Naive B cell (primary cell): ENCODE results near the gene DHRS3. TPM values are rescaled to one million over a fixed set of nuclear protein-coding genes. Genes with fewer than 3 reads are reported as not detected.

Experiments
- ATAC-seq, 2 donors: fragments of 150-1000 bp; cut with Tn5 transposase; 2 replicates each; pipeline ENCODE4 v1.10.0; 2021; ENCODE audit warnings: low read depth in 2 of 2, mild to moderate bottlenecking in 2 of 2, moderate library complexity in 2 of 2
- DNase-seq: peaks from one replicate; pipeline ENCODE4 v3.0.0; 2022
- H3K27ac Mint-ChIP-seq, 6 donors: one replicate each; pipeline ENCODE4 v1.8.0; 2020 to 2022; ENCODE audit warnings: mild to moderate bottlenecking in 6 of 6, mixed read lengths in 6 of 6, moderate library complexity in 5 of 6, inconsistent platforms in 2 of 6
- H3K27me3 Mint-ChIP-seq, 3 donors: one replicate each; pipeline ENCODE4 v1.8.0; 2021 to 2022; ENCODE audit warnings: mixed read lengths in 3 of 3, mild to moderate bottlenecking in 1 of 3
- H3K36me3 Mint-ChIP-seq, 2 donors: one replicate each; pipeline ENCODE4 v1.8.0; 2020 to 2022; ENCODE audit warnings: mixed read lengths in 2 of 2, inconsistent platforms in 1 of 2, mild to moderate bottlenecking in 1 of 2
- H3K4me1 Mint-ChIP-seq, 3 donors: one replicate each; pipeline ENCODE4 v1.8.0; 2020 to 2022; ENCODE audit warnings: mixed read lengths in 3 of 3, inconsistent platforms in 1 of 3, mild to moderate bottlenecking in 1 of 3, moderate library complexity in 1 of 3
- H3K4me3 Mint-ChIP-seq, 8 donors: one replicate each; pipeline ENCODE4 v1.8.0; 2020 to 2022; ENCODE audit warnings: mild to moderate bottlenecking in 8 of 8, mixed read lengths in 8 of 8, moderate library complexity in 8 of 8, inconsistent platforms in 2 of 8
- H3K9me3 Mint-ChIP-seq, 7 donors: one replicate each; pipeline ENCODE4 v1.8.0; 2020 to 2022; ENCODE audit warnings: mixed read lengths in 7 of 7, mild to moderate bottlenecking in 5 of 7, inconsistent platforms in 2 of 7, moderate library complexity in 1 of 7
- polyA plus RNA-seq, 6 donors: library from polyadenylated mRNA; unstranded; fragments of 300-500 nt; fragmentation: Illumina TruSeq; gene quantifications; one replicate each; pipeline ENCODE4 v1.2.3, GENCODE V29; 2021; ENCODE audit warnings: low read depth in 6 of 6

The DHRS3 gene
- polyA plus RNA-seq, 6 donors from 2014 or later: 0.21 to 1.9 (median 0.47) TPM; not detected in 1

- peak overlapping the region in 1 of 6 donors; percentile 57 for H3K27ac Mint-ChIP-seq
- ATAC-seq (no peak), DNase-seq (no peak)
- peaks cover 0 to 4% (median 0%) of the 10 kb centered on the region in 3 donors for H3K27me3 Mint-ChIP-seq
- peaks cover 0 to 10% (median 0%) of the 10 kb centered on the region in 7 donors for H3K9me3 Mint-ChIP-seq
- peaks cover 0 to 11% of the 10 kb centered on the region in 2 donors for H3K36me3 Mint-ChIP-seq
- H3K4me1 Mint-ChIP-seq: peaks cover 0 to under 1% (median 0%) of the 10 kb centered on the region in 3 donors
- no peak overlapping the region for H3K4me3 Mint-ChIP-seq
Observed at GRCh38 chr1:12519693-12520364, 98.2 kb downstream of the DHRS3 start.

DNA sequence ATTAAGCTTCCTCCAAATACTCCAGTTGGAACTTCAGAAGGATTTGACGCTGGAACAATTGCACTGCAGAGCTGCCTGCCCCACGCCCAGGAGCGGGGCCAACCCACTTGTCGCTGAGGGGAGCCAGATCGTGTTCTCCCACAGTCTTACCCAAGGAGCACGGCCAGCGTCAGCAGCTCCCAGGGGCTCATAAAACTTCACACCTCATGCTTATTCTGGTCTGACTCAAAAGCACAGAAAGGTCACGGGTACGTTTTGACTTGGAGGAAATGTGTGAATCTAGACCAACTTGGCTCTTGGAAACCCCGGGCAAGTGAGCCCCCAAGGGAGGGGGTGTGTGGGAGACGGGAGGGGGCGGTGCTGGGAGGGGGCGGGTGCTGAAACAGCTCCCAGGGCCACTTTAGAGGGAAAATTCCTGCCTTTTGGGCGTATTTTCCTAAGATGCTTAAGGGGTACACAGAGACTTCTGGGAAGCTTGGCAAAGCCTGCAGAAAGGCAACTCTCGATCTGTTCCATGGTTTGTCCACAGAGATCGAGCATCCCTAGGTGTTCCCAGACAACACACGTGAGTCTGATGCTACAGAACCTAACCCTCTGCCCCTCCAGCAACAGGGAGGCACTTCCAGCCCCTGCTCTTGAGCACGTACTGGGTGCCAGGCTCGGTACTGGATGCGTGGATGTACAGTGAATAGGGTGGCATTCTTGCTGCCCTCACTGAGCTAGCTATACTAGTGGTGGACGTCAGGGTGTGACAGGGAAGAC is 98.9 kb downstream of the DHRS3 start:
- no peak for DNase-seq
- no peak for ATAC-seq
- H3K4me3 Mint-ChIP-seq: no peak overlapping the region

More for the DNA sequence above, 98.9 kb downstream of the DHRS3 start:
- Mint-ChIP-seq H3K36me3 (peaks cover 0 to 8% of the 10 kb centered on the region in 2 donors), H3K9me3 (peaks cover 0 to 7% (median 0%) of the 10 kb centered on the region in 7 donors), H3K27me3 (peaks cover 0 to 4% (median 0%) of the 10 kb centered on the region in 3 donors), H3K27ac (peak overlapping the region in 1 of 6 donors; percentile 9), H3K4me1 (peaks cover 0 to 7% (median 0%) of the 10 kb centered on the region in 3 donors)

Other genes with a start within 250 kb of the DHRS3 start
- not detected for gene AADACL4, start 25.9 kb upstream of the DHRS3 start, polyA plus RNA-seq
- gene AADACL3, start 97.9 kb upstream of the DHRS3 start, polyA plus RNA-seq: not detected
- not detected for gene CFAP107, start 128.0 kb upstream of the DHRS3 start, polyA plus RNA-seq
- gene PRAMEF12, start 155.5 kb upstream of the DHRS3 start, polyA plus RNA-seq: not detected
- gene PRAMEF1, start 173.2 kb upstream of the DHRS3 start, polyA plus RNA-seq: not detected
- not detected for gene PRAMEF11, start 213.2 kb upstream of the DHRS3 start, polyA plus RNA-seq
- gene HNRNPCL1, start 230.5 kb upstream of the DHRS3 start, polyA plus RNA-seq: not detected
- not detected for gene PRAMEF2, start 238.9 kb upstream of the DHRS3 start, polyA plus RNA-seq